Epidermal melanocyte (primary cell): ENCODE data around the gene MORF4L1.
"Not testable (repeated sequence)": the region's sequence is repeated elsewhere in the genome, so short reads cannot be mapped to it uniquely, and the experiment has no call there.

Source experiments
- DNase-seq: peaks from one replicate; pipeline ENCODE4 v3.0.0; 2011; ENCODE audit warnings: low spot score; ENCODE audit not compliant: insufficient read length

The MORF4L1 gene

DNA sequence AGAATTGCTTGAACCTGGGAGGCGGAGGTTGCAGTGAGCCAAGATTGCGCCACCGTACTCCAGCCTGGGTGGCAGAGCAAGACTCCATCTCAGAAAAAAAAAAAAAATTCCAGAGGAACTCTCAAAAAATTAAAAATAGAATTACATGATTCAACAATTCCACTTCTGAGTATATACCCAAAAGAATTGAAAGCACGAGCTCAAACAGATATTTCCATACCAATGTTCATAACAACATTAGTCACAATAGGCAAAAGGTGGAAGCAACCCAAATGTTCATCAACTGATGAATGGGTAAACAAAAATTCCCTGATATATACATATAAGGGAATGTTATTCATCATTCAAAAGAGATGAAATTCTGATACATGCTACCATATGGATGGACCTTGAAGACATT is 16.9 kb upstream of the MORF4L1 start:
- DNase-seq, result no peak

- peak; percentile 66 for DNase-seq
Measured at GRCh38 chr15:78859971-78860719, 12.5 kb upstream of the MORF4L1 start.

- DNase-seq, result not testable (repeated sequence)
Measured at GRCh38 chr15:78865585-78865984, 7.1 kb upstream of the MORF4L1 start.

- DNase-seq, result not testable (repeated sequence)
Measured at GRCh38 chr15:78866031-78866430, 6.7 kb upstream of the MORF4L1 start.

DNA sequence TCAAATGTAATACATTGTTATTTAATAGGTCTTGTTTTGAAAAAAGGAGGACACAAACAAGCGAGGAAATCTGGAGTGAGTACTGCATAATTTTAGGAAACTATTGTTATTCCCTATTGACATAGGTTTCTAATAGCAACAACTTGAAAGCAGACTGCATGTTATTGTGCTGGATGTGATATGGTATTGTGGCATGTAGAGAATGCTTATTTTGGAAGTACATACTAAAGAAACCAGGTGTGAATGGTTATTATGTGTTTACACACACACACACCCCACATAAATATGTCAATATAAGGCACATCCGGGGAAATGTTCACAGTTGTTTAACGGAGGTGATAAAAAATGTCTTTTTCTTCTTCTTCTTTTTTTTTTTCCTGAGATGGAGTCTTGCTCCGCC is 5.9 kb upstream of the MORF4L1 start:
- DNase-seq, result no peak

GRCh38 chr15:78868366-78868765 is 4.3 kb upstream of the MORF4L1 start:
- no peak for DNase-seq

GRCh38 chr15:78871483-78872127 is 1.1 kb upstream of the MORF4L1 start:
- DNase-seq, result not testable (repeated sequence)

- DNase-seq, result peak; percentile 56
Measured at GRCh38 chr15:78872972-78873792, 492 bp downstream of the MORF4L1 start.

- no peak for DNase-seq
Measured at GRCh38 chr15:78873793-78874765, 1.4 kb downstream of the MORF4L1 start.

GRCh38 chr15:78875107-78875914 is 2.6 kb downstream of the MORF4L1 start:
- no peak for DNase-seq

GRCh38 chr15:78876954-78877353 is 4.3 kb downstream of the MORF4L1 start:
- not testable (repeated sequence) for DNase-seq

DNA sequence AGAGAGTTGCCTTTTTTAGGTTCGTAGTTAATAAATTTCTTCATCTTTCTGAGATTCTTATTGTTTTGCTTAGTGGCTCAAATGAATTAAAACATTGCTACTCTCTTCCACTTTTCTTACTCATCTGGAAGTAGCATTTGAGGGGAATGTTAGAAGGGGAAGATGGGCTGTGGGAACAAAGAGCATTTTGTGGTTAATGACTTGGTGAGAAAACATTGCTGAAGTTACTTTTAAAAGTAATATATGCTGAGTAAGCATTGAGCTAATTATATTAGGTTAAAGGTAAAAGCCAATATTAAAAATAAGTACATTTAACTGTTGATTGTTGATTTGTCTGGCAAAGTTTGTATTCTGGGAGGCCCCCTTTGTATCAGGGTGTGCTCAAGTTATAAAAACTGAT is 5.7 kb downstream of the MORF4L1 start:
- DNase-seq, result no peak

DNA sequence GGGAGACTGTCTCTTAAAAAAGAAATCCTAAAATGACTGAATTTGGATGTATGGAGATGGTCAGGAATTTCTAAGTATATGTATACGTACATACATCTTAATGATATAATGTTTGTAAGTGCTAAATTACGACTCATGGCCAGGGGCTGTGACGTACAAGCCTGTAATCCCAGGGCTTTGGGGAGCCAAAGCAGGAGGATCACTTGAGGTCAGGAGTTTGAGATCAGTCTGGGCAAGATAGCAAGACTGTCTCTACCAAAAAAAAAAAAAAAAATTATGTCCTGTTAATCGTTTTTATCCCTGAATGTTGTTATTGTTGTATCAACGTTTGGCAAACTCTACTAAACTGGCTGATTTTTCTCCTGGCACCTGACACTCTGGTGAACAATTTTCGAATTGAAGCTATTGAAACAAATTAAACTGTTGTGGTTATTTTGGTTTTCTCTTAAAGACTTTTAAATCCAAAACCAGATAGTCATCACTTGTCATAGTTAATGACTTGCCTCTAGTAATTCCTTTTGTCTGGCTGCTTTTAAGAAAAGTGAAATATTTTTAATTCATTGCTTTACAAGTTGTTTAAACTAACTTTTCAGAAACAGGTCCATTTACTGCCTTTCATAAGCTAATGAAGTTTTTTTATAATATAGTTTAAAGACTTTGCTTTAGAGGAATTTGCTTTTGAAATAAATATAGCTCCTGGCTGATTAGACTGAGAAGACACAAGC is 7.0 kb downstream of the MORF4L1 start:
- no peak for DNase-seq

DNA sequence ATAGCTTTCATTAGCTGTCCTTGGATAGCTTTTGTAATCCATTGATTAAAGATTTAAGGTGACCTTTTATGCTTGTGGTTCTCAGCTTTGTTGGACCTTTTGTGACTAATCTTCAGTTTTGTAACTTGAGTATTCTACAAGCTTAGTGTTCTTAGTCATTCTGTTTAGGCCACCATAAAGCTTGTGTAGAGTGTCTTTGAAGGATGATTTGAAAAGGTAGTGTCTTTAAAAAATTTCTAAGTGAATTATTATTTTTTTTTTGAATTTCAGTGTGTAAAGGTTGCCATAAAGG is 7.5 kb downstream of the MORF4L1 start:
- no peak for DNase-seq

GRCh38 chr15:78880813-78881212 is 8.1 kb downstream of the MORF4L1 start:
- no peak for DNase-seq

- no peak for DNase-seq
Measured at GRCh38 chr15:78881681-78882080, 9.0 kb downstream of the MORF4L1 start.

DNA sequence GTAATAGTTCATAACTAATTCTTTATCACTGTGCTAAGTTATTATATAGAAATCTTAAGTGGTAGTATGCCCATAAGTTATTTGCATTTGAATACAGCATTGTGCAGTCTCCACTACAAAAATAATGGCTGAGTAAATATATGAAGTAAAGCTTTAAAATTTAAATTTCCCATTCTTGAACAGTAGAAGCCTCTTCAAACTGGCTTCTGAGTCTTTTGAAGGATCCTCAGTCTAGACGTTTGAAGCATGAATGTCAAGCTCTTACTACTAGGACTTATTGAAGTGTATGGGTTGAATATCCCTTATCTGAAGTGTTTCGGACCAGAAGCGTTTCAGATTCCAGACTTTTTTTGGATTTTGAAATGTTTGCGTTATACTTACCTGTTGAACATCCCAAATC is 16.3 kb downstream of the MORF4L1 start:
- DNase-seq, result no peak

DNA sequence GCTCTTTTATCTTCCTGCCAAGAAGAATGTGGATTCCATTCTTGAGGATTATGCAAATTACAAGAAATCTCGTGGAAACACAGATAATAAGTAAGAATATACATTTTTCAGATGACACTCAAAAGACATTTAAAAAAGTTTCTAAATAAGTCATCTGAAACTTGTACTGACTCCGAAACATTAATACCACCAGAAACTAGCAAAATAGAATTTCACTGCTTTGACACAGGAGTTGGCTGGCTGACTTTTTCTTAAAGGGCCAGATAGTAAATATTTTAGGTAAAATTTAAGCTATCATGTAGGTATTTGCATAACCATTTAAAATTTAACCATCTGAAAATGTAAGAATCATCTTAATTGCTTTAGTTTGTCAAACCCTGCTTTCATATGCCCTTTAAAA is 20.8 kb downstream of the MORF4L1 start:
- DNase-seq, result no peak

DNA sequence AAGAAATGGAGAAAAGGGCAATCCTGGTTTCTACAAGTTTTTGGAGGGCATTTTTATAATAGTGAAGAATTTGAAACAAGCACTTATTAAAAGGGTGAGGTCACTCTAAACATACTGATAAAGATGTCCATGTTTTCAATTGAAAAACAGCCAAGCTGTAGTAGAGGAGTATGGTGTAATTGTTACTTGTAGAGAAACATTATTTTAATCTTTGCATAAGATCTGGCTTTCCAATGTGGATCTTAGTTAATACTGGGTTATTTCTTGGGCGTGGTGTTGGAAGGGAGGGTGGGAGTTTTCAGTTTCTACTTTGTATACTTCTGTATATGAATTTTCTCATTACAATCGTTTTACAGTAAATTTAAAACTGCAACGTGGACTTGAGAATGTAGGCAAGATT is 22.8 kb downstream of the MORF4L1 start:
- no peak for DNase-seq

GRCh38 chr15:78898540-78898939 is 25.9 kb downstream of the MORF4L1 start:
- no peak for DNase-seq
